GM23248 (cell line): ENCODE data around the gene OSBPL5.

Source experiments
- EZH2 ChIP-seq: fragments of 200-600 bp; sonication (generic); IDR thresholded peaks from 2 replicates; pipeline ENCODE4 v1.6.1; 2018; ENCODE audit warnings: antibody characterized with exemption, mild to moderate bottlenecking; ENCODE audit not compliant: insufficient read depth, poor library complexity, severe bottlenecking
- EZH2phosphoT487 ChIP-seq: fragments of 200-600 bp; sonication (generic); IDR thresholded peaks from 2 replicates; pipeline ENCODE4 v1.6.1; 2018; ENCODE audit warnings: antibody characterized with exemption, moderate library complexity, mild to moderate bottlenecking, low read depth; ENCODE audit not compliant: insufficient read depth

- TF ChIP-seq EZH2: no peak
- no peak for TF ChIP-seq EZH2phosphoT487
These were observed 5.6 kb downstream of the OSBPL5 start for GRCh38 chr11:3159296-3160190.
